Hepatocyte (in vitro differentiated cells): ENCODE results near the gene SOX21.

Experiments used
- CTCF ChIP-seq: fragments of 200-600 bp; sonication (generic); IDR thresholded peaks from 2 replicates; pipeline ENCODE4 v1.5.1; 2016; ENCODE audit warnings: antibody characterized with exemption, mild to moderate bottlenecking; ENCODE audit not compliant: poor library complexity
- EZH2 ChIP-seq: fragments of 200-600 bp; sonication (generic); IDR thresholded peaks from 2 replicates; pipeline ENCODE4 v1.6.1; 2016; ENCODE audit warnings: antibody characterized with exemption, mild to moderate bottlenecking, borderline replicate concordance
- EZH2phosphoT487 ChIP-seq: fragments of 200-600 bp; sonication (generic); IDR thresholded peaks from one replicate; pipeline ENCODE4 v1.6.1; 2018; ENCODE audit warnings: antibody characterized with exemption, mild to moderate bottlenecking, low read depth, moderate library complexity; ENCODE audit not compliant: unreplicated experiment, severe bottlenecking

GRCh38 chr13:94672400-94672799 lies 39.9 kb downstream of the SOX21 start:
- TF ChIP-seq CTCF: no peak
- TF ChIP-seq EZH2: no peak
- TF ChIP-seq EZH2phosphoT487: no peak
